Heart left ventricle (tissue), 13 donors: ENCODE data around the gene TH.

Source experiments
- CTCF ChIP-seq, 12 donors: fragments of 200-600 bp; sonication (generic) in 4 of 12; IDR thresholded peaks; one replicate each; pipeline versions ENCODE4 v1.5.0 to v1.8.0; 2018 to 2022; ENCODE audit warnings: antibody characterized with exemption in 12 of 12, mild to moderate bottlenecking in 5 of 12
- POLR2A ChIP-seq, 2 donors: fragments of 450-650 bp; IDR thresholded peaks; one replicate each; pipeline ENCODE4 v1.6.1; 2017; ENCODE audit warnings: antibody characterized with exemption in 2 of 2, mild to moderate bottlenecking in 2 of 2, moderate library complexity in 2 of 2
- donor health status: ischemic (EF 13 %, LVEDD 7.1; RV severe dilation, severe dysfunction).
- donor health status: DM: no; HTN: yes; CAD: no.
- donor health status: DM: no; HTN: no; CAD: no.
- donor health status: ischemic (EF 25% LVEDD 6.9; RV normal size, moderate dysfunction).
- donor health status: ischemic (EF 25% LVEDD 5.7; RV mildly dilated, moderate dysfunction).
- donor health status: ischemic (EF 35%, LVEDD 5.7; RV mildly dilated, moderate dysfunction).
- donor health status: nonischemic (EF 11% LVEDD 7.7; RV severe dilation, severe dysfunction).
- donor health status: DM: yes; HTN: yes; CAD: no.
- donor health status: PGD.
- donor health status: ischemic (EF 29% LVEDD 5.4; RV normal size, mild dysfunction).
- donor health status: nonischemic (EF 23%, LVEDD 6.1; RV moderate dilation, normal function).

DNA sequence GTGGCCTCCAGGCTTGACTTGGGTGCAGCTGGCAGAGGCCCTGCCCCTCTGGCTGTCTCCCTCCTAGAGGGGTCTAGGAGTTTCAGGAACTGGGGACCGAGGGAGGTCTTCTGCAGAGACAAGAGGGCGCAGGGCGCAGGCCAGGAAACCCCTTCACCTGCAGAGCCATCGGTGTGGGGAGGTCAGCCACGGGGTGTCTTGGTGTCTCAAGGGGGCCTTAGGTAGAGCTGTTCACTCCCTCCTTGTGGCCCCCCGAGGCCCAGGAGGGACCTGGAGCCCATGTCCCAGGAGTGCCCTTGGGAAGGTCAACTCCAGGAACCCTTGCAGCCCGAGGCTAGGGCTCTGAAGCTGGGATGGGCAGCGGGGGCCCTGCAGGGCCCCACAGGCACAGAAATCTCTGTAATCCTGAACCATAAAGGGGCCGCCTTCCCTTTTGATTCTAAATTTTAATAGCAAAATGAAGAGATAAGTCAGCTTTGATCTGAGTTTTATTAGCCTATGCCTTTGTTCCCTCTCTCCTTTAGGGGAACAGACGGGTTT is 31.4 kb upstream of the TH start:
- TF ChIP-seq CTCF (IDR thresholded peaks at IDR 0.05), result no peak
- TF ChIP-seq POLR2A (IDR thresholded peaks at IDR 0.05), result no peak
